ENCODE data around the gene GSE1. TPM values are rescaled to one million over a fixed set of nuclear protein-coding genes. Genes with fewer than 3 reads are reported as not detected.
A peak's percentile ranks its signal among the peaks of the same experiment; 100 is the strongest.

The GSE1 gene
- total and polyA plus RNA-seq, 2 of the 13 experiments (the other 11 are each of a cell fraction or from before 2014, with no cell fraction given) = 16.1 to 31.2 TPM

DNA sequence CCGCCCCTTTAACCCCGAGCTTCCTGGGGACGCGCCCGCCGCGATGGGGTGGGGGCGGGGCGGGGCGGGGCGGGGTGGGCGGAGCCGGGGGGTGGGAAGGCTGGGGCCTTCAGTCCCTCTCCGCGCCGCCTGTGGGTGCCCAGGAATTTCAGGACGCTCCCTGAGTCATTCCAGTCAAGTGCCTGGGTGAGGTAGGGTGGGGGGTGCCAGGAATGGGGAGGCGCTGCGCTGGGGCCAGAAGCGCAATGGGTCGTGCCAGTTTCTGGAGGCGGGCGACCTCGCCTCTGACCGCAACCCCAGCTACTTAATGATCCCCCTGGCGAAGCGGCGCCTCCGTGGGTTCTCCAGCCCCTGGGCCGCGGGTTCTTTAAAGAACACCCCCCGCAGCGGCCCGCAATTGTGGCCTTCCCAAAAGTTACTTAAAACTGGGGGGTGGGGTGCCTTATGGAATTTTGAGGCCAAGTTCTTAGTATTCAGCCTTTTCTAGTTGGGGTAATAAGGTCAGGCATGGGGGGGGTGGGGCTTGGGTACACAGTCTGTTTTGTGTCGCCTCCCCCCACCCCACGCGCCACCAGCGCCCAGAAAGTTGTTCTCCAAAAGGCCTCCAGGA lies 826 bp upstream of the GSE1 start (continued):
- TF ChIP-seq ZNF777 (CRISPR knock-in tag; IDR thresholded peaks at IDR 0.05) (no peak), ZFX (CRISPR knock-in tag; IDR thresholded peaks at IDR 0.05; ENCODE audit: low read depth) (no peak), ZNF530 (CRISPR knock-in tag; IDR thresholded peaks at IDR 0.05; ENCODE audit: low read depth) (no peak), PAX8 (CRISPR knock-in tag; IDR thresholded peaks at IDR 0.05; ENCODE audit: borderline replicate concordance) (0 out of 2 replicates have a peak, but pooled peaks have one; percentile 2), XBP1 (CRISPR knock-in tag; IDR thresholded peaks at IDR 0.05) (no peak), MED8 (CRISPR knock-in tag; IDR thresholded peaks at IDR 0.05; ENCODE audit: insufficient replicate concordance) (no peak), DR1 (CRISPR knock-in tag; IDR thresholded peaks at IDR 0.05) (no peak), ZFY (CRISPR knock-in tag; IDR thresholded peaks at IDR 0.05) (peak; percentile 4; the same call in 1 of the 2 replicates), ZNF616 (CRISPR knock-in tag; IDR thresholded peaks at IDR 0.05; ENCODE audit: low read depth) (no peak; the same call in 1 of the 2 replicates), RBFOX2 (IDR thresholded peaks at IDR 0.05; ENCODE audit: low read depth, low read length) (no peak), TAF1 (CRISPR knock-in tag; IDR thresholded peaks at IDR 0.05) (0 out of 2 replicates have a peak, but pooled peaks have one; percentile 28), KMT2B (CRISPR knock-in tag; IDR thresholded peaks at IDR 0.05) (peak; percentile 13; the same call in 1 of the 2 replicates), KMT2A (CRISPR knock-in tag; IDR thresholded peaks at IDR 0.05) (no peak), LCORL (IDR thresholded peaks at IDR 0.05) (no peak), LCORL (CRISPR knock-in tag; IDR thresholded peaks at IDR 0.05) (no peak), CBFB (CRISPR knock-in tag; IDR thresholded peaks at IDR 0.05) (no peak), KLF15 (CRISPR knock-in tag; IDR thresholded peaks at IDR 0.05; ENCODE audit: borderline replicate concordance) (no peak), MEF2D (CRISPR knock-in tag; IDR thresholded peaks at IDR 0.05) (no peak; the same call in 1 of the 2 replicates), ZNF605 (CRISPR knock-in tag; IDR thresholded peaks at IDR 0.05) (peak; percentile 38; the same call in 1 of the 2 replicates), ZNF891 (CRISPR knock-in tag; IDR thresholded peaks at IDR 0.05) (no peak), TOE1 (CRISPR knock-in tag; IDR thresholded peaks at IDR 0.05) (no peak)
- TF ChIP-seq, protein P1, sequence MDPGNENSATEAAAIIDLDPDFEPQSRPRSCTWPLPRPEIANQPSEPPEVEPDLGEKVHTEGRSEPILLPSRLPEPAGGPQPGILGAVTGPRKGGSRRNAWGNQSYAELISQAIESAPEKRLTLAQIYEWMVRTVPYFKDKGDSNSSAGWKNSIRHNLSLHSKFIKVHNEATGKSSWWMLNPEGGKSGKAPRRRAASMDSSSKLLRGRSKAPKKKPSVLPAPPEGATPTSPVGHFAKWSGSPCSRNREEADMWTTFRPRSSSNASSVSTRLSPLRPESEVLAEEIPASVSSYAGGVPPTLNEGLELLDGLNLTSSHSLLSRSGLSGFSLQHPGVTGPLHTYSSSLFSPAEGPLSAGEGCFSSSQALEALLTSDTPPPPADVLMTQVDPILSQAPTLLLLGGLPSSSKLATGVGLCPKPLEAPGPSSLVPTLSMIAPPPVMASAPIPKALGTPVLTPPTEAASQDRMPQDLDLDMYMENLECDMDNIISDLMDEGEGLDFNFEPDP (CRISPR knock-in tag; conservative IDR thresholded peaks at IDR 0.05) = no peak
- TF ChIP-seq, protein P2, sequence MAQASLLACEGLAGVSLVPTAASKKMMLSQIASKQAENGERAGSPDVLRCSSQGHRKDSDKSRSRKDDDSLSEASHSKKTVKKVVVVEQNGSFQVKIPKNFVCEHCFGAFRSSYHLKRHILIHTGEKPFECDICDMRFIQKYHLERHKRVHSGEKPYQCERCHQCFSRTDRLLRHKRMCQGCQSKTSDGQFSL (CRISPR knock-in tag; IDR thresholded peaks at IDR 0.05) = peak; percentile 87; the same call in 1 of the 2 replicates
- TF ChIP-seq, protein P3, sequence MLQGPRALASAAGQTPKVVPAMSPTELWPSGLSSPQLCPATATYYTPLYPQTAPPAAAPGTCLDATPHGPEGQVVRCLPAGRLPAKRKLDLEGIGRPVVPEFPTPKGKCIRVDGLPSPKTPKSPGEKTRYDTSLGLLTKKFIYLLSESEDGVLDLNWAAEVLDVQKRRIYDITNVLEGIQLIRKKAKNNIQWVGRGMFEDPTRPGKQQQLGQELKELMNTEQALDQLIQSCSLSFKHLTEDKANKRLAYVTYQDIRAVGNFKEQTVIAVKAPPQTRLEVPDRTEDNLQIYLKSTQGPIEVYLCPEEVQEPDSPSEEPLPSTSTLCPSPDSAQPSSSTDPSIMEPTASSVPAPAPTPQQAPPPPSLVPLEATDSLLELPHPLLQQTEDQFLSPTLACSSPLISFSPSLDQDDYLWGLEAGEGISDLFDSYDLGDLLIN (CRISPR knock-in tag; IDR thresholded peaks at IDR 0.05; ENCODE audit: borderline replicate concordance) = 0 out of 2 replicates have a peak, but pooled peaks have one; percentile 4
- TF ChIP-seq, protein P4, sequence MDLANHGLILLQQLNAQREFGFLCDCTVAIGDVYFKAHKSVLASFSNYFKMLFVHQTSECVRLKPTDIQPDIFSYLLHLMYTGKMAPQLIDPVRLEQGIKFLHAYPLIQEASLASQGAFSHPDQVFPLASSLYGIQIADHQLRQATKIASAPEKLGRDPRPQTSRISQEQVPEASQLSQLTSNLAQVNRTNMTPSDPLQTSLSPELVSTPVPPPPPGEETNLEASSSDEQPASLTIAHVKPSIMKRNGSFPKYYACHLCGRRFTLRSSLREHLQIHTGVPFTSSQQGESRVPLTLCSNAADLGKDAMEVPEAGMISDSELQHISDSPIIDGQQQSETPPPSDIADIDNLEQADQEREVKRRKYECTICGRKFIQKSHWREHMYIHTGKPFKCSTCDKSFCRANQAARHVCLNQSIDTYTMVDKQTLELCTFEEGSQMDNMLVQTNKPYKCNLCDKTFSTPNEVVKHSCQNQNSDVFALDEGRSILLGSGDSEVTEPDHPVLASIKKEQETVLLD (CRISPR knock-in tag; IDR thresholded peaks at IDR 0.05; ENCODE audit: low read depth) = no peak
- TF ChIP-seq, protein P5, sequence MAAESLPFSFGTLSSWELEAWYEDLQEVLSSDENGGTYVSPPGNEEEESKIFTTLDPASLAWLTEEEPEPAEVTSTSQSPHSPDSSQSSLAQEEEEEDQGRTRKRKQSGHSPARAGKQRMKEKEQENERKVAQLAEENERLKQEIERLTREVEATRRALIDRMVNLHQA (CRISPR knock-in tag; IDR thresholded peaks at IDR 0.05) = 0 out of 2 replicates have a peak, but pooled peaks have one; percentile 27
